Mononuclear cell (primary cell): ENCODE results near the gene ELMO3. TPM values are rescaled to one million over a fixed set of nuclear protein-coding genes. Genes with fewer than 3 reads are reported as not detected.

ENCODE experiments used
- total RNA-seq: library from RNA; depleted of rRNA; stranded (reverse); fragments of >200 nt; gene quantifications from one replicate; pipeline ENCODE4 v1.2.3, GENCODE V29; 2012

ELMO3 gene
- total RNA-seq, 1 donor: 0.31 TPM

Other genes with a start within 250 kb of the ELMO3 start
- gene CES3, start 237.9 kb upstream of the ELMO3 start, total RNA-seq: 0.63 TPM
- gene CES4A, start 210.5 kb upstream of the ELMO3 start, total RNA-seq: 5.6 TPM
- 80.5 TPM for gene CBFB, start 170.0 kb upstream of the ELMO3 start, total RNA-seq
- 32.5 TPM for gene PHAF1, start 89.2 kb upstream of the ELMO3 start, total RNA-seq
- 2.0 TPM for gene B3GNT9, start 48.1 kb upstream of the ELMO3 start, total RNA-seq
- 18.4 TPM for gene TRADD, start 39.2 kb upstream of the ELMO3 start, total RNA-seq
- 8.5 TPM for gene FBXL8, start 39.2 kb upstream of the ELMO3 start, total RNA-seq
- 2.7 TPM for gene HSF4, start 34.4 kb upstream of the ELMO3 start, total RNA-seq
- 0.73 TPM for gene NOL3, start 28.6 kb upstream of the ELMO3 start, total RNA-seq
- gene MATCAP1, start 15.2 kb upstream of the ELMO3 start, total RNA-seq: 3.5 TPM
- gene EXOC3L1, start 9.0 kb upstream of the ELMO3 start, total RNA-seq: 0.42 TPM
- 53.3 TPM for gene E2F4, start 7.0 kb upstream of the ELMO3 start, total RNA-seq
- 17.3 TPM for gene TMEM208, start 28.0 kb downstream of the ELMO3 start, total RNA-seq
- 16.5 TPM for gene FHOD1, start 48.4 kb downstream of the ELMO3 start, total RNA-seq
- 0.63 TPM for gene SLC9A5, start 49.8 kb downstream of the ELMO3 start, total RNA-seq
- 4.0 TPM for gene PLEKHG4, start 80.4 kb downstream of the ELMO3 start, total RNA-seq
- gene KCTD19, start 127.6 kb downstream of the ELMO3 start, total RNA-seq: under 0.01 TPM
- 0.31 TPM for gene LRRC36, start 127.7 kb downstream of the ELMO3 start, total RNA-seq
- 5.6 TPM for gene TPPP3, start 194.4 kb downstream of the ELMO3 start, total RNA-seq
- 0.63 TPM for gene ZDHHC1, start 217.3 kb downstream of the ELMO3 start, total RNA-seq
- not detected for gene HSD11B2, start 232.0 kb downstream of the ELMO3 start, total RNA-seq